Osteocyte (in vitro differentiated cells): ENCODE results near the gene EPHA2. TPM values are rescaled to one million over a fixed set of nuclear protein-coding genes. Genes with fewer than 3 reads are reported as not detected.
A peak's percentile ranks its signal among the peaks of the same experiment; 100 is the strongest.

Experiments
- DNase-seq: peaks from one replicate; pipeline ENCODE4 v3.0.0; 2021; ENCODE audit warnings: mixed read lengths; ENCODE audit not compliant: unreplicated experiment; ENCODE audit errors: extremely low spot score
- H3K27ac Mint-ChIP-seq: one replicate; pipeline ENCODE4 v1.8.0; 2021; ENCODE audit warnings: mild to moderate bottlenecking, mixed read lengths; ENCODE audit not compliant: unreplicated experiment
- H3K27me3 Mint-ChIP-seq: one replicate; pipeline ENCODE4 v1.8.0; 2021; ENCODE audit warnings: mixed read lengths; ENCODE audit not compliant: unreplicated experiment
- H3K36me3 Mint-ChIP-seq: one replicate; pipeline ENCODE4 v1.8.0; 2021; ENCODE audit warnings: mixed read lengths; ENCODE audit not compliant: unreplicated experiment
- H3K4me1 Mint-ChIP-seq: one replicate; pipeline ENCODE4 v1.8.0; 2021; ENCODE audit warnings: mixed read lengths; ENCODE audit not compliant: unreplicated experiment
- H3K4me3 Mint-ChIP-seq: one replicate; pipeline ENCODE4 v1.8.0; 2021; ENCODE audit warnings: mild to moderate bottlenecking, moderate library complexity, mixed read lengths; ENCODE audit not compliant: unreplicated experiment
- H3K9me3 Mint-ChIP-seq: one replicate; pipeline ENCODE4 v1.8.0; 2021; ENCODE audit warnings: mixed read lengths; ENCODE audit not compliant: unreplicated experiment
- total RNA-seq: library from RNA; stranded (reverse); gene quantifications from 2 replicates; pipeline ENCODE4 v1.2.1, GENCODE V29; 2021
- TF ChIP-seq, protein P1 (sequence below): fragments of 200-600 bp; sonication (generic); IDR thresholded peaks from 2 replicates; pipeline ENCODE4 v1.5.0; 2021; ENCODE audit warnings: antibody characterized with exemption, mild to moderate bottlenecking, moderate library complexity

Gene EPHA2
- total RNA-seq, 1 donor from 2014 or later: 152 TPM

DNA sequence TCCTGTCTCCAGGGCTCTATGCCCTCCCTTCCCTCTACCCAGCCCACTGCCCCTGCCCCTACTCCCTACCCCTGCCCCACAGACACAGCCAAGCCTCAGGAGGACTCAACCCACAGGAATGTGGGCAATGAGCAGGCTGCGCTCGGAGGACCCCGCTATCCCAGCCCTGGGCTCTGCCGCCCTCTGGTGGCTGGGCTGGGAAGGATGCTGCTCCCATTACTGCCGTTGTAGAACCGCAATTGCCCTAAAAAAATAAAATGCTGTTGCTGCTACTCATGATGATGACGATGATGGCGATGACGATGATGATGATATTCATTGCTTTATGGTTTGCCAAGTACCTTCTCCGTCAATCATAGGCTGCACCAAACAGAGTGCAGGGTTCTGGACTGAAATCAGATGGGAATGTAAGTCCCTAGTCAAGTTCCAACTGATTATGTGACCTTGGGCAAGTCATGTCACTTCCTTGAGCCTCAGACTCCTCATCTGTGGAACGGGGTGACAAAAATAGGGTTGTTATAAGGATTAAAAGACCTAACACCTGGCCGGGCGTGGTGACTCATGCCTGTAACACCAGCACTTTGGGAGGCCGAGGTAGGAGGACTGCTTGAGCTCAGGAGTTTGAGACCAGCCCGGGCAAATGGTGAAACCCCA is 32.0 kb upstream of the EPHA2 start:
- TF ChIP-seq, protein P1, sequence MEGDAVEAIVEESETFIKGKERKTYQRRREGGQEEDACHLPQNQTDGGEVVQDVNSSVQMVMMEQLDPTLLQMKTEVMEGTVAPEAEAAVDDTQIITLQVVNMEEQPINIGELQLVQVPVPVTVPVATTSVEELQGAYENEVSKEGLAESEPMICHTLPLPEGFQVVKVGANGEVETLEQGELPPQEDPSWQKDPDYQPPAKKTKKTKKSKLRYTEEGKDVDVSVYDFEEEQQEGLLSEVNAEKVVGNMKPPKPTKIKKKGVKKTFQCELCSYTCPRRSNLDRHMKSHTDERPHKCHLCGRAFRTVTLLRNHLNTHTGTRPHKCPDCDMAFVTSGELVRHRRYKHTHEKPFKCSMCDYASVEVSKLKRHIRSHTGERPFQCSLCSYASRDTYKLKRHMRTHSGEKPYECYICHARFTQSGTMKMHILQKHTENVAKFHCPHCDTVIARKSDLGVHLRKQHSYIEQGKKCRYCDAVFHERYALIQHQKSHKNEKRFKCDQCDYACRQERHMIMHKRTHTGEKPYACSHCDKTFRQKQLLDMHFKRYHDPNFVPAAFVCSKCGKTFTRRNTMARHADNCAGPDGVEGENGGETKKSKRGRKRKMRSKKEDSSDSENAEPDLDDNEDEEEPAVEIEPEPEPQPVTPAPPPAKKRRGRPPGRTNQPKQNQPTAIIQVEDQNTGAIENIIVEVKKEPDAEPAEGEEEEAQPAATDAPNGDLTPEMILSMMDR: peak; percentile 99
- Mint-ChIP-seq H3K36me3 (no peaks in the 10 kb centered on the region), H3K4me1 (peaks cover 50% of the 10 kb centered on the region), H3K9me3 (no peaks in the 10 kb centered on the region), H3K27ac (no peak overlapping the region), H3K27me3 (no peaks in the 10 kb centered on the region), H3K4me3 (no peak overlapping the region)
- DNase-seq: peak; percentile 93

DNA sequence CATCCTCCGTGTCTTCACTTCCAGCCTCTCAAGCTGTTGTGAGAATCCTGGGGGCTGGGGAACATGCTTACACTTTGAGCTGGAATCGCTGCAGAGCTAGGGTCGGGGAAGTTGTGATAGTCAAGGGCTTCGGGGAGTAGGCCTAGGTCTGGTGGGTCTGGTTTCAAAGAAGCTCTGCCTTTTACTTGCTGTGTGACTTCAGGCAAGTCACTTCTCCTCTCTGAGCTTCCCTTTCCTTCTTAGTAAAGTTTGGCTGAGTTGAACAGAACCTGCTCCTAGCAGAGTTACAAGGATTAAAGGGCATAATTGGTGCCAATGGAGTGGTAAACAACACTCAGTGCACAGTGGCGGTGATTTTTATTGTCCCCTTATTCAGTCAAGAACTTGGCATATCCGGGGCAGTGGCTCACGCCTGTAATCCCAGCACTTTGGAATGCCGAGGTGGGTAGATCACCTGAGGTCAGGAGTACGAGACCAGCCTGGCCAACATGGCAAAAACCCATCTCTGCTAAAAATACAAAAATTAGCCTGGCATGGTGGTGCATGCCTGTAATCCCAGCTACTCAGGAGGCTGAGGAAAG is 30.9 kb upstream of the EPHA2 start:
- TF ChIP-seq, protein P1: no peak
- no peaks in the 10 kb centered on the region for H3K27me3 Mint-ChIP-seq
- no peak for DNase-seq
- H3K9me3 Mint-ChIP-seq: no peaks in the 10 kb centered on the region
- H3K36me3 Mint-ChIP-seq: no peaks in the 10 kb centered on the region
- no peak overlapping the region for H3K4me3 Mint-ChIP-seq
- H3K4me1 Mint-ChIP-seq: peaks cover 61% of the 10 kb centered on the region
- H3K27ac Mint-ChIP-seq: no peak overlapping the region

DNA sequence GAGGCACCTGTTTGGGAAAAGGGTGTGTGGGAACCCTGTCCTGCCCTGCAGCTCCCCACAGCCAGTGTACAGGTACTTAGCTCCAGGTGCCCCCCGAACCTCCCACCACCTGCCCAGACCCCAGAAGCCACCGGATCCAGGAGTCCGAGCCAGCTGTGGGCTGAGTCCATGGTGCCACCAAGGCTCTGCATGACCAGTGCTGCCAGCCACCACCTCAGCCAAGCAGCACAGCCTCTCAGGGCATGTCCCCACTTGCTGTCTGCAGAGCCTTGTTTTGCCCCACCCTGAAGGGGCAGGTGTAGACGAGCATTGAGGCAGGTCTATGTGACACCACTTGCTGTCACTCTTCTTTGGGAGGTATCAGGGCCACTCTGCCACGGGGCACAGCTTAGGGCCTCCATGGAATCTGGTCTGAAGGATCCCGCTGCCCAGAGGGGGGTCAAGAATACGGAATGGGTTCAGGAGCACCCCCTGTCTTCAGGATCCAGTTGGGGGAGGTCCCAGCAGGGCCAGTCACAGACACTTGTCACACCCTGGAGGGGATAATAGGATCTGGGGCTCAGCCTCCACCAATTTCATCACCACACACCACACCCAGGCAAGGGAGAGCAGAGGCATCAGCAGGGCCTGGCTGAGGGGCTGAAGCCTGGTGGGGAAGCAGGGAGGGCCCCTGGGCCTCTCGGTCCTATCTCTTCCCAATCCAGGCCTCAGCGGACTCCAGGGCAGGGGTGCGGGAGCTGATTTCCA is 28.9 kb upstream of the EPHA2 start:
- no peaks in the 10 kb centered on the region for H3K27me3 Mint-ChIP-seq
- H3K9me3 Mint-ChIP-seq: no peaks in the 10 kb centered on the region
- no peak overlapping the region for H3K4me3 Mint-ChIP-seq
- H3K27ac Mint-ChIP-seq: no peak overlapping the region
- TF ChIP-seq, protein P1: no peak
- peaks cover 66% of the 10 kb centered on the region for H3K4me1 Mint-ChIP-seq
- no peak for DNase-seq
- no peaks in the 10 kb centered on the region for H3K36me3 Mint-ChIP-seq

DNA sequence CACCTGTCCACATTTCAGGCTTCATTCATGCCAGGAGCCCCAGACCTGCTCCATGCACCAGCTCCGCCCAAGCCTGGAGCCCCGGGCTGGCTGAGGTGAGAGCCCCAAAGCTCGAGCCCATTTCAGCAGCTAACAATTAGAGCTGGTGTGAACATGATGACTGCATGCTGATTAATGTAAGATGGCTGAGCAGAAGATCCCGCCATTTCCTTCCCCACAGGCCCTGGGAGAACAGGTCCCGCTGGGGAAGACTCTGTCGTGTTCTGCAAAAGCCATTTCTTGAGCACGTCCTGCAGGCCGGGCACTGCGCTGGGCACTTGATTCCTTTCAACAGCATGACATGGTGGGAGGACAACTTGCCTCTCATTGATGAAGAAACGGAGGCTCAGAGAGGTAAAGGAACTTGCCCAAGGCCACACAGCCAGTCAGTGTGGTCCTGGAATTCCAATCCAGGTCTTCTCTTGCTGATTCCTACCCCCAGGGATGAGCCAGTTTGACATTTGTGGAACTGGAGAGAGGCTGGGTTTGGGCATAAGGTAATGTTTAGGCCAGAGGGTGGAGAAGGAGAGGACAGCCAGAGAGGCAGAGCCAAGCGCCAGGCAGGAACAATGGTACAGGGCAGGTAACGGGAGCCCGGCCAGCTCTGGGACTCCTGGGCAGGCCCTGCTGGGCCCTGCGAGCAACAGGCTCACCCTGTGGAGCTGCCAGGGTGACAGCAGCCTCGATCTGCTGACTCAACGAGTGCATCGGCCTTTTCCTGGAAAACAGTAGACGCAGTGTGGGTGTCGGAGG is 28.1 kb upstream of the EPHA2 start:
- Mint-ChIP-seq H3K9me3 (no peaks in the 10 kb centered on the region), H3K4me1 (peaks cover 64% of the 10 kb centered on the region), H3K27ac (no peak overlapping the region), H3K4me3 (no peak overlapping the region), H3K27me3 (no peaks in the 10 kb centered on the region), H3K36me3 (no peaks in the 10 kb centered on the region)
- no peak for DNase-seq
- TF ChIP-seq, protein P1: no peak
